CD4-positive, alpha-beta T cell (primary cell): Measurements from ENCODE around the gene PRKN. TPM values are rescaled to one million over a fixed set of nuclear protein-coding genes. Genes with fewer than 3 reads are reported as not detected.

ENCODE experiments used
- ATAC-seq: fragments of 200-7000 bp; cut with Tn5 transposase; one replicate; pipeline ENCODE4 v1.10.0; 2022; ENCODE audit warnings: mild to moderate bottlenecking; ENCODE audit not compliant: poor library complexity
- CTCF ChIA-PET: fragments of 350-600 bp; sonication (Branson Sonifier 250); formaldehyde crosslinking; loops from one replicate; lab custom pipeline; 2021; ENCODE audit warnings: antibody characterized with exemption, inconsistent platforms; lab: Charles Lee
- POLR2A ChIA-PET: fragments of 350-600 bp; sonication (Branson Sonifier 250); formaldehyde crosslinking; loops from one replicate; lab custom pipeline; 2021; ENCODE audit warnings: antibody characterized with exemption, inconsistent platforms; lab: Charles Lee
- DNase-seq, 14 experiments: peaks; one replicate each; pipeline ENCODE4 v3.0.0-alpha.2; 2013 to 2020; ENCODE audit warnings: mixed read lengths in 2 of 14
- H3K27ac ChIP-seq, 2 donors: one replicate each; pipeline versions ENCODE4 v1.5.1 to v1.7.0; 2013; ENCODE audit warnings: low read length in 2 of 2, low read depth in 1 of 2, mild to moderate bottlenecking in 1 of 2
- H3K27me3 ChIP-seq, 2 experiments: 1 replicate in 1 of 2; 2 replicates in 1 of 2; pipeline versions ENCODE4 v1.6.1 to v1.7.0; 2013; ENCODE audit warnings: low read length in 2 of 2, control low read depth in 1 of 2, mild to moderate bottlenecking in 1 of 2, moderate library complexity in 1 of 2; ENCODE audit not compliant: insufficient read depth in 2 of 2, control insufficient read depth in 1 of 2
- H3K36me3 ChIP-seq: one replicate; pipeline ENCODE4 v1.6.1; 2013; ENCODE audit warnings: low read length, control low read depth; ENCODE audit not compliant: insufficient read depth
- H3K4me1 ChIP-seq: one replicate; pipeline ENCODE4 v1.6.1; 2013; ENCODE audit warnings: low read length, control low read depth; ENCODE audit not compliant: insufficient read depth
- H3K4me3 ChIP-seq: one replicate; pipeline ENCODE4 v1.5.1; 2013; ENCODE audit warnings: mild to moderate bottlenecking, low read length, moderate library complexity
- H3K9me3 ChIP-seq, 2 experiments: 1 replicate in 1 of 2; 2 replicates in 1 of 2; pipeline versions ENCODE4 v1.6.1 to v1.7.0; 2013; ENCODE audit warnings: low read length in 2 of 2, mild to moderate bottlenecking in 2 of 2, control low read depth in 1 of 2, moderate library complexity in 1 of 2; ENCODE audit not compliant: control insufficient read depth in 1 of 2, insufficient read depth in 1 of 2
- H3K27ac Mint-ChIP-seq: one replicate; pipeline ENCODE4 v1.8.0; 2020; ENCODE audit warnings: mixed read lengths
- H3K27me3 Mint-ChIP-seq: one replicate; pipeline ENCODE4 v1.8.0; 2021; ENCODE audit warnings: mixed read lengths
- H3K36me3 Mint-ChIP-seq: one replicate; pipeline ENCODE4 v1.8.0; 2021; ENCODE audit warnings: low read depth, mixed read lengths
- H3K4me1 Mint-ChIP-seq: one replicate; pipeline ENCODE4 v1.8.0; 2021; ENCODE audit warnings: low read depth, mixed read lengths
- H3K4me3 Mint-ChIP-seq: one replicate; pipeline ENCODE4 v1.8.0; 2020; ENCODE audit warnings: mild to moderate bottlenecking, mixed read lengths
- H3K9me3 Mint-ChIP-seq: one replicate; pipeline ENCODE4 v1.8.0; 2020; ENCODE audit warnings: mixed read lengths
- intact Hi-C, 2 experiments: fragments of 100-400 bp; cut with DNase I in 1 of 2; cut with micrococcal nuclease in 1 of 2; formaldehyde crosslinking; loops; one replicate each; pipeline versions ENCODE4 v1.15.1 to v1.9.0; 2023 to 2025; cut with DNase I, micrococcal nuclease
- total RNA-seq, 174 experiments: library from RNA in 2 of 174; stranded (reverse) in 2 of 174; gene quantifications; one replicate each; pipeline ENCODE4 v1.2.3 and lab custom pipeline; 2021 to 2026
- TF ChIP-seq, protein P1 (sequence below): fragments of 200-600 bp; IDR thresholded peaks from one replicate; pipeline ENCODE4 v1.8.0; 2022; ENCODE audit warnings: antibody characterized with exemption, mild to moderate bottlenecking

PRKN gene
- total RNA-seq, 2 experiments from 2014 or later = 5.2 to 5.4 TPM

DNA sequence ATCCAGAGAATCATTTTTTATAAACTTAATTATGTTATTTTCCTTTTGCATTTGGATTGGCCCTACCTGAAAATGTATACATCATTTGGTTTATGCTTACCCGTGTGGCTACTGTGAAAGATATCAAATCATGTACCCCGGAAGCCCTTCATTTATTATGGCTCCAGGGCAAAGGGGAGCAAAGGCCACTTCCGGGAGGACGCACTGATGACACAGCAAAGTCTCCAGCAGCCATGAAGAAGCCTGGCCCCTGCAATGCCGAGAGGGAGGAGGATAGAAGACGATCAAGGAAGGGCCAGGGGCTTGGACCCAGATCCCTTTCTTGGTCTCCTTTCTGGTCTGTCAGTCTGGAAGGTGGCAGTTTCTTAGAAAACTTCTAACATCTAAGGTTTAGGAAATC, 1073.4 kb downstream of the PRKN start:
- Histone ChIP-seq H3K4me3 (no peak overlapping the region), H3K27me3 (no peaks in the 10 kb centered on the region), H3K9me3 (peaks cover 0 to 4% of the 10 kb centered on the region in 2 experiments), H3K27ac (no peak overlapping the region), H3K4me1 (no peaks in the 10 kb centered on the region), H3K36me3 (no peaks in the 10 kb centered on the region)
- Mint-ChIP-seq H3K9me3 (no peaks in the 10 kb centered on the region), H3K27ac (no peak overlapping the region), H3K36me3 (no peaks in the 10 kb centered on the region), H3K4me3 (no peak overlapping the region), H3K4me1 (no peaks in the 10 kb centered on the region), H3K27me3 (no peaks in the 10 kb centered on the region)
- intact Hi-C loops = no loop called here
- ChIA-PET CTCF (no interaction called here), POLR2A (no interaction called here)
- TF ChIP-seq, protein P1, sequence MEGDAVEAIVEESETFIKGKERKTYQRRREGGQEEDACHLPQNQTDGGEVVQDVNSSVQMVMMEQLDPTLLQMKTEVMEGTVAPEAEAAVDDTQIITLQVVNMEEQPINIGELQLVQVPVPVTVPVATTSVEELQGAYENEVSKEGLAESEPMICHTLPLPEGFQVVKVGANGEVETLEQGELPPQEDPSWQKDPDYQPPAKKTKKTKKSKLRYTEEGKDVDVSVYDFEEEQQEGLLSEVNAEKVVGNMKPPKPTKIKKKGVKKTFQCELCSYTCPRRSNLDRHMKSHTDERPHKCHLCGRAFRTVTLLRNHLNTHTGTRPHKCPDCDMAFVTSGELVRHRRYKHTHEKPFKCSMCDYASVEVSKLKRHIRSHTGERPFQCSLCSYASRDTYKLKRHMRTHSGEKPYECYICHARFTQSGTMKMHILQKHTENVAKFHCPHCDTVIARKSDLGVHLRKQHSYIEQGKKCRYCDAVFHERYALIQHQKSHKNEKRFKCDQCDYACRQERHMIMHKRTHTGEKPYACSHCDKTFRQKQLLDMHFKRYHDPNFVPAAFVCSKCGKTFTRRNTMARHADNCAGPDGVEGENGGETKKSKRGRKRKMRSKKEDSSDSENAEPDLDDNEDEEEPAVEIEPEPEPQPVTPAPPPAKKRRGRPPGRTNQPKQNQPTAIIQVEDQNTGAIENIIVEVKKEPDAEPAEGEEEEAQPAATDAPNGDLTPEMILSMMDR = no peak
- DNase-seq = no peak
- ATAC-seq = no peak

DNA sequence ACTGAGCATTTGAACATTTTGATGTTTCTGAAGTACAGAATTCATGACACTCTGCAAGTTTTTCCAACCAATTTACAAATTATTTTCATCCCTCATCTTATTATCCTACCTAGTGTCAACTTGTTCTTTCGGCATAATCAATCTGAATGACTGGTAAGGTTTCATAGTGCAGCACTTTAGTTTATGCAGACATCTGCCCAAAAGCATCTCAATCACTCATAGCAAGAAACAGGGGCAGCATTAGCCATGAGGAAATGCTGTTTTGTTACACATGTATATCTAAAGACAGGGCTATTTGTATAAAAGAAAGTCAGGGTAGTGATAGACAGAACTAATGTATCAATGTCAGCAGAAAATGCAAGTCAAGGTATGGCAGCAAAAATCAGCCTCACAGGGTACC, 1075.6 kb downstream of the PRKN start:
- H3K4me3 ChIP-seq = no peak overlapping the region
- peaks cover 0 to 7% of the 10 kb centered on the region in 2 experiments for H3K9me3 ChIP-seq
- no peaks in the 10 kb centered on the region for H3K36me3 ChIP-seq
- no peak overlapping the region for H3K27ac Mint-ChIP-seq
- no peak overlapping the region for H3K4me3 Mint-ChIP-seq
- CTCF ChIA-PET = no interaction called here
- H3K4me1 Mint-ChIP-seq = no peaks in the 10 kb centered on the region
- H3K36me3 Mint-ChIP-seq = no peaks in the 10 kb centered on the region
- ATAC-seq (no peak), DNase-seq (no peak)
- intact Hi-C loops = no loop called here
- no peak overlapping the region for H3K27ac ChIP-seq
- no peaks in the 10 kb centered on the region for H3K9me3 Mint-ChIP-seq
- H3K4me1 ChIP-seq = no peaks in the 10 kb centered on the region
- H3K27me3 Mint-ChIP-seq = no peaks in the 10 kb centered on the region
- POLR2A ChIA-PET = no interaction called here
- TF ChIP-seq, protein P1 = no peak
- no peaks in the 10 kb centered on the region for H3K27me3 ChIP-seq

DNA sequence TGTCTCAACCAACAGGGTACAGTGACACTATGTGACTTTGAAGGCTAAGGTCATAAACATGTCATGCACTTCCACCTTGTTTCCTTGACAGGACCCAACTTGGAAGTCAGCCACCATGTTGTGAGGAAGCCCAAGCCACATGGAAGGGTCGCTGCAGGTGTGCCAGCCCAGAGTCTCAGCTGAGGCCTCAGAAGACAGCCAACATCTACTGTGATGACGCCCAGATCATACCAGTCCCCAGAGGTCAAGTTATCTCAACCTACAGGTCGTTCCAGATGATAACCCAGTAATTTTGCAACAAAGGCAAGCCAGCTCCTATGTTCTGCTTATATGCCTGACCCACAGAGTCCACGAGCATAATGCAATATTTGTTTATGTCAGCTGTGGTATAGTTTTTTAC, 1077.7 kb downstream of the PRKN start:
- Histone ChIP-seq H3K27ac (no peak overlapping the region), H3K36me3 (no peaks in the 10 kb centered on the region), H3K4me1 (no peaks in the 10 kb centered on the region), H3K4me3 (no peak overlapping the region), H3K9me3 (peaks cover 0 to 12% of the 10 kb centered on the region in 2 experiments), H3K27me3 (no peaks in the 10 kb centered on the region)
- Mint-ChIP-seq H3K4me1 (no peaks in the 10 kb centered on the region), H3K27me3 (no peaks in the 10 kb centered on the region), H3K4me3 (no peak overlapping the region), H3K9me3 (peaks cover 3% of the 10 kb centered on the region), H3K27ac (no peak overlapping the region), H3K36me3 (no peaks in the 10 kb centered on the region)
- ATAC-seq = no peak
- no peak for DNase-seq
- intact Hi-C loops = no loop called here
- CTCF ChIA-PET = no interaction called here
- TF ChIP-seq, protein P1 = no peak
- POLR2A ChIA-PET = no interaction called here
